OCI-LY3 (cell line): Measurements from ENCODE around the gene TIMM23B.

Experiments
- EZH2phosphoT487 ChIP-seq: fragments of 200-600 bp; shearing (Covaris generic); IDR thresholded peaks from 2 replicates; pipeline ENCODE4 v1.6.1; 2018; ENCODE audit warnings: antibody characterized with exemption, mixed run types, low read depth
- TF ChIP-seq, protein P1 (sequence below): fragments of 200-600, 300-600 bp; sonication (generic); IDR thresholded peaks from 2 replicates; pipeline ENCODE4 v1.5.1; 2014; ENCODE audit warnings: antibody characterized with exemption, low read length, low read depth

DNA sequence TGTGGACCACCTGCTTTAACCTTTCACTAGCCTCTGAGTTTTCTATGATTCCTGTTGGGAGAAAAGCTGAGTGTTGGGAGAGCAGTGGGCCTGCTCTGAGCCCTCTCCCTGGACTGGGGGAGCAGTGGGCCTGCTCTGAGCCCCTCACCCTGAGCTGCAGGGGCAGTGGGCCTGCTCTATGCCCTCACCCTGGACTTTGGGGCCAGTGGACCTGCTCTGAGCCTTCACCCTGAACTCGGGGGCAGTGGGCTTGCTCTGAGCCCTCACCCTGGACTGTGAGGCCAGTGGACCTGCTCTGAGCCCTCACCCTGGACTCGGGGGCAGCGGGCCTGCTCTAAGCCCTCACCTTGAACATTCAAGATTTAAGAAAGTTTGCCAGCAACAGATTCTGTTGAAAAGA is 79.8 kb downstream of the TIMM23B start:
- TF ChIP-seq, protein P1, sequence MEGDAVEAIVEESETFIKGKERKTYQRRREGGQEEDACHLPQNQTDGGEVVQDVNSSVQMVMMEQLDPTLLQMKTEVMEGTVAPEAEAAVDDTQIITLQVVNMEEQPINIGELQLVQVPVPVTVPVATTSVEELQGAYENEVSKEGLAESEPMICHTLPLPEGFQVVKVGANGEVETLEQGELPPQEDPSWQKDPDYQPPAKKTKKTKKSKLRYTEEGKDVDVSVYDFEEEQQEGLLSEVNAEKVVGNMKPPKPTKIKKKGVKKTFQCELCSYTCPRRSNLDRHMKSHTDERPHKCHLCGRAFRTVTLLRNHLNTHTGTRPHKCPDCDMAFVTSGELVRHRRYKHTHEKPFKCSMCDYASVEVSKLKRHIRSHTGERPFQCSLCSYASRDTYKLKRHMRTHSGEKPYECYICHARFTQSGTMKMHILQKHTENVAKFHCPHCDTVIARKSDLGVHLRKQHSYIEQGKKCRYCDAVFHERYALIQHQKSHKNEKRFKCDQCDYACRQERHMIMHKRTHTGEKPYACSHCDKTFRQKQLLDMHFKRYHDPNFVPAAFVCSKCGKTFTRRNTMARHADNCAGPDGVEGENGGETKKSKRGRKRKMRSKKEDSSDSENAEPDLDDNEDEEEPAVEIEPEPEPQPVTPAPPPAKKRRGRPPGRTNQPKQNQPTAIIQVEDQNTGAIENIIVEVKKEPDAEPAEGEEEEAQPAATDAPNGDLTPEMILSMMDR: no peak
- no peak for TF ChIP-seq EZH2phosphoT487
